ENCODE data around the gene CAND2. TPM values are rescaled to one million over a fixed set of nuclear protein-coding genes. Genes with fewer than 3 reads are reported as not detected.

The CAND2 gene
- total and polyA plus RNA-seq, 2 of the 8 experiments (the other 6 are each of a cell fraction or from before 2014, with no cell fraction given), result 8.7 TPM

GRCh38 chr3:12750223-12750622, 46.3 kb upstream of the CAND2 start:
- FAIRE-seq (no peak), DNase-seq (ENCODE audit: low read depth in 1 of 2, low spot score in 2 of 2) (no peak)
- H3K56ac ChIP-seq (replicated peaks; ENCODE audit: insufficient read length, low read depth, low read length), result no peak overlapping the region
- no peak overlapping the region for H3K18ac ChIP-seq (ENCODE audit: extremely low read depth, low read length)
- 0 out of 7 replicates have a peak, but pooled peaks cover 0 to 2% (median 0%) of the 10 kb centered on the region in 4 experiments for H3K4me1 ChIP-seq (replicated peaks in 1 of 4; ENCODE audit: control insufficient read depth in 3 of 4, insufficient read depth in 4 of 4, low read length in 3 of 4)
- no peaks in the 10 kb centered on the region for H3K27me3 ChIP-seq (replicated peaks in 1 of 4; ENCODE audit: control insufficient read depth in 3 of 4, extremely low read depth in 1 of 4, insufficient read depth in 3 of 4, low read length in 3 of 4)
- ChIA-PET CTCF (ENCODE audit: partially characterized antibody) (interaction anchor here (0.6 to 1.6 kb wide), 3 partner anchors 10 to 67 kb away, joined by 3 to 6 read pairs (median 3); no protein-coding TSS in a partner anchor), POLR2A (ENCODE audit: partially characterized antibody) (no interaction called here)
- no peaks in the 10 kb centered on the region for H3K9me3 ChIP-seq (ENCODE audit: insufficient read depth in 2 of 2, low read depth in 1 of 2, low read length in 1 of 2)
- no peak overlapping the region for H3K23ac ChIP-seq (ENCODE audit: insufficient read length)
- no peak overlapping the region for H4K8ac ChIP-seq (ENCODE audit: extremely low read depth, insufficient read depth, low read length)
- H3K23me2 ChIP-seq (ENCODE audit: low read depth, low read length), result no peaks in the 10 kb centered on the region
- no peaks in the 10 kb centered on the region for H3K79me1 ChIP-seq (ENCODE audit: low read depth, low read length)
- no peak overlapping the region for H4K91ac ChIP-seq (replicated peaks; ENCODE audit: insufficient read length, low read length)
- H3K4me3 ChIP-seq (ENCODE audit: extremely low read depth in 1 of 4, insufficient read depth in 2 of 4, low read depth in 3 of 4, low read length in 4 of 4), result no peak overlapping the region
- no peak overlapping the region for H2BK5ac ChIP-seq (ENCODE audit: low read depth, low read length)
- TF ChIP-seq CTBP2 (IDR thresholded peaks at IDR 0.05; ENCODE audit: borderline replicate concordance, insufficient read depth, insufficient read length, low read length) (no peak), EZH2 (IDR thresholded peaks at IDR 0.05; ENCODE audit: low read depth, low read length, severe bottlenecking) (no peak), RXRA (IDR thresholded peaks at IDR 0.05; ENCODE audit: insufficient read depth, low read depth, low read length) (no peak), POU5F1 (IDR thresholded peaks at IDR 0.05; ENCODE audit: low read depth, low read length) (no peak), TCF12 (IDR thresholded peaks at IDR 0.05; ENCODE audit: low read depth, low read length) (no peak), SP1 (IDR thresholded peaks at IDR 0.05; ENCODE audit: low read depth, low read length) (no peak), RBBP5 (IDR thresholded peaks at IDR 0.05; ENCODE audit: borderline replicate concordance, low read depth, low read length) (no peak), KDM4A (IDR thresholded peaks at IDR 0.05; ENCODE audit: low read depth, low read length, severe bottlenecking) (no peak), CHD1 (IDR thresholded peaks at IDR 0.05; ENCODE audit: low read depth, low read length) (no peak), MAFK (IDR thresholded peaks at IDR 0.05; ENCODE audit: low read depth, low read length) (no peak; the same call in 1 of the 2 replicates), SIRT6 (IDR thresholded peaks at IDR 0.05; ENCODE audit: low read length) (no peak), TAF7 (optimal IDR thresholded peaks at IDR 0.05; ENCODE audit: borderline replicate concordance, low read depth, low read length) (no peak), SRF (IDR thresholded peaks at IDR 0.05; ENCODE audit: low read depth, low read length) (no peak), YY1 (IDR thresholded peaks at IDR 0.05; ENCODE audit: low read depth, low read length) (no peak), POLR2A (IDR thresholded peaks at IDR 0.05; ENCODE audit: control extremely low read depth in 1 of 2, low read depth in 2 of 2, low read length in 2 of 2) (no peak), CBX5 (IDR thresholded peaks at IDR 0.05; ENCODE audit: low read depth, low read length) (no peak)
- H3K36me3 ChIP-seq (ENCODE audit: control insufficient read depth in 2 of 4, insufficient read depth in 4 of 4, low read length in 3 of 4), result no peaks in the 10 kb centered on the region
- H4K5ac ChIP-seq (ENCODE audit: insufficient read length, low read depth, low read length), result no peak overlapping the region
- H4K20me1 ChIP-seq (replicated peaks in 1 of 2; ENCODE audit: control insufficient read depth in 1 of 2, insufficient read depth in 2 of 2, low read length in 2 of 2), result no peaks in the 10 kb centered on the region
- H3K9ac ChIP-seq (replicated peaks in 1 of 4; ENCODE audit: extremely low read depth in 1 of 4, low read depth in 3 of 4, low read length in 3 of 4), result no peak overlapping the region
- no peak overlapping the region for H3K27ac ChIP-seq (ENCODE audit: low read depth, low read length)
- no peak overlapping the region for H3K14ac ChIP-seq (ENCODE audit: insufficient read length)
- H2AK5ac ChIP-seq (ENCODE audit: low read depth, low read length), result peak overlapping the region; percentile 24; the same call in 1 of the 2 replicates
- H2BK120ac ChIP-seq (replicated peaks; ENCODE audit: low read depth, low read length), result no peak overlapping the region
- H2BK20ac ChIP-seq (ENCODE audit: low read length), result no peak overlapping the region
- peak overlapping the region; percentile 82; the same call in 1 of the 2 replicates for H2AFZ ChIP-seq (ENCODE audit: low read length)
- H2BK12ac ChIP-seq (ENCODE audit: low read depth, low read length), result no peak overlapping the region
- H3K4me2 ChIP-seq (ENCODE audit: insufficient read depth in 1 of 2, low read depth in 2 of 2, low read length in 2 of 2), result no peak overlapping the region
- no peaks in the 10 kb centered on the region for H3K79me2 ChIP-seq (ENCODE audit: control insufficient read depth in 1 of 2, insufficient read depth in 2 of 2, low read length in 2 of 2)
- WGBS, 2 experiments (ENCODE audit: extremely low coverage in 1 of 2, insufficient coverage in 1 of 2, insufficient read length in 1 of 2, insufficient replicate concordance in 2 of 2, low coverage in 1 of 2, low lambda C conversion rate in 2 of 2, missing lambda C conversion rate in 1 of 2), result 87% methylated on average over 3 of the region's 3 CpGs; no CpG with 5 or more reads in 1 of the 2 experiments
- H3K4ac ChIP-seq (replicated peaks; ENCODE audit: insufficient read length, low read depth, low read length), result no peak overlapping the region
- H2BK15ac ChIP-seq (ENCODE audit: low read length), result no peak overlapping the region

Data from H1 (cell line).